Fibroblast of lung (primary cell): ENCODE measurements around the gene IMPACT. TPM values are rescaled to one million over a fixed set of nuclear protein-coding genes. Genes with fewer than 3 reads are reported as not detected.
A peak's percentile ranks its signal among the peaks of the same experiment; 100 is the strongest.

Source experiments
- DNase-seq, 2 donors: peaks; one replicate each; pipeline versions ENCODE4 v3.0.0 to v3.0.0-alpha.2; 2010; ENCODE audit warnings: low read depth in 2 of 2
- H2AFZ ChIP-seq: 2 replicates; pipeline ENCODE4 v1.5.1; 2012; ENCODE audit warnings: low read length, control low read depth, inconsistent platforms
- H3K27ac ChIP-seq: 2 replicates; pipeline ENCODE4 v1.5.1; 2011; ENCODE audit warnings: low read length, control low read depth; ENCODE audit not compliant: insufficient read depth
- H3K27me3 ChIP-seq: 2 replicates; pipeline ENCODE4 v1.5.1; 2011; ENCODE audit warnings: mild to moderate bottlenecking, low read length; ENCODE audit not compliant: control insufficient read depth, insufficient read depth
- H3K36me3 ChIP-seq: 2 replicates; pipeline ENCODE4 v1.5.1; 2011; ENCODE audit warnings: low read length; ENCODE audit not compliant: control insufficient read depth, insufficient read depth
- H3K4me1 ChIP-seq: 2 replicates; pipeline ENCODE4 v1.5.1; 2011; ENCODE audit warnings: low read length; ENCODE audit not compliant: control insufficient read depth, insufficient read depth; ENCODE audit errors: extremely low read depth
- H3K4me2 ChIP-seq: 2 replicates; pipeline ENCODE4 v1.5.1; 2011; ENCODE audit warnings: low read length, control low read depth; ENCODE audit not compliant: insufficient read depth; ENCODE audit errors: extremely low read depth
- H3K4me3 ChIP-seq, 4 experiments: fragments of 200-600 bp in 1 of 4; sonication (generic) in 1 of 4; replicated peaks in 1 of 4; 2 replicates each; pipeline ENCODE4 v1.5.1; 2011 to 2016; ENCODE audit warnings: low read length in 4 of 4, low read depth in 3 of 4, mild to moderate bottlenecking in 3 of 4, control low read depth in 2 of 4, inconsistent platforms in 1 of 4, mixed read lengths in 1 of 4; ENCODE audit not compliant: insufficient read depth in 1 of 4; ENCODE audit errors: control extremely low read depth in 1 of 4
- H3K79me2 ChIP-seq: 2 replicates; pipeline ENCODE4 v1.5.1; 2012; ENCODE audit warnings: mild to moderate bottlenecking, low read length, inconsistent platforms; ENCODE audit not compliant: control insufficient read depth, insufficient read depth
- H3K9ac ChIP-seq: 2 replicates; pipeline ENCODE4 v1.5.1; 2011; ENCODE audit warnings: mild to moderate bottlenecking, low read length, control low read depth; ENCODE audit not compliant: insufficient read depth
- H3K9me3 ChIP-seq: 2 replicates; pipeline ENCODE4 v1.5.1; 2012; ENCODE audit warnings: low read depth, low read length; ENCODE audit not compliant: control insufficient read depth, insufficient read depth
- H4K20me1 ChIP-seq: 2 replicates; pipeline ENCODE4 v1.5.1; 2011; ENCODE audit warnings: low read length; ENCODE audit not compliant: control insufficient read depth, insufficient read depth; ENCODE audit errors: extremely low read depth
- EZH2 ChIP-seq: IDR thresholded peaks from 2 replicates; pipeline ENCODE4 v1.5.1; 2012; ENCODE audit warnings: low read length, control low read depth, mild to moderate bottlenecking; ENCODE audit errors: missing control alignments
- polyA plus RNA-seq, 2 donors: library from polyadenylated mRNA; depleted of rRNA in 1 of 2; stranded (reverse) in 1 of 2; unstranded in 1 of 2; fragments of >200 nt; gene quantifications; 2 replicates each; pipeline ENCODE4 v1.2.1, GENCODE V29; 2011 to 2012; ENCODE audit warnings: missing spikeins in 1 of 2
- total RNA-seq: library from RNA; depleted of rRNA; stranded (reverse); fragments of >200 nt; gene quantifications from 2 replicates; pipeline ENCODE4 v1.2.1, GENCODE V29; 2014
- TF ChIP-seq, protein P1 (sequence below), 2 donors: IDR thresholded peaks in 1 of 2; conservative IDR thresholded peaks in 1 of 2; 1 replicate in 1 of 2; 2 replicates in 1 of 2; pipeline ENCODE4 v1.5.1; 2011 to 2012; ENCODE audit warnings: low read length in 2 of 2, control low read depth in 1 of 2, inconsistent platforms in 1 of 2, low read depth in 1 of 2, mild to moderate bottlenecking in 1 of 2

IMPACT gene
- total and polyA plus RNA-seq, 2 donors (not counting 1 experiment from before 2014, with no cell fraction given): 35.7 to 42.8 TPM

DNA sequence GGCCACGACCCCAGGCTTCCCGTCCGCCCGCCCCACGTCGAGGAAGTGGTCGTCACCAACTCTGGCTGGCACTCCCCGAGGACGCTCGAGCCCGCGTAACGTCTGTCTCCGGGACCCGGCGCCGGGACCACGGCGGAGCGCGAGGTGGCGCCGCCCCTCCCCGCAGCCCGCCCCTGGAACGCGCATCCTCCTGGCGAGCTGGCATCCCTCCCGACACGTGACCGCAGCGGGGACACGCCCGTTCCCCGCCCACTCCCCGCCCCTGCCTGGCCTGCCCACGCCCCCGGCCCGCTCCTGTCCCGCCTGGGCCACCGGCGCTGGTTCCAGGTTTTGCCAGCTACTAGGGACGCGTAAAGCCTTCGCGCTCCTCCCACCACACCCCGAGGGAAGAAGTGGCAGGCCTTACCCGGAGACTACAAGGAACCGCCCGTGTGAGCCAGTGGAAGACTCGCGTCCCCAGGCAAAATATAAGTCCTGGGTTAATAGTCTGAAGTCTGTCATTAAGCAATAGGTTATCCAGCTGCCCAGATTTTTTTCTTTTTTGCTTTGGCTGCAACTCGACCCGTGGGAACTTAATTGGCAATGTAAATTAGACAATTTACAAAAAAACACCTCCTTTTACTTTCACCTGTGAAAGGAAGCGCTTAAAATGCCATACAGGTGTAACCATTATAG is 28.6 kb upstream of the IMPACT start, which contains the start of gene OSBPL1A:
OSBPL1A (minus strand) TSS at position 131 of the 675 bp plus-strand sequence. CDS start 20,291 bp downstream, outside the sequence.
- H3K79me2 ChIP-seq: no peaks in the 10 kb centered on the region
- H3K27me3 ChIP-seq: no peaks in the 10 kb centered on the region
- no peaks in the 10 kb centered on the region for H3K36me3 ChIP-seq
- H3K4me3 ChIP-seq: peak within 1 kb of the TSS; percentile 81 to 93 (median 90)
- H3K9ac ChIP-seq: peak within 1 kb of the TSS; percentile 87
- peaks cover 3% of the 10 kb centered on the region for H3K4me1 ChIP-seq
- TF ChIP-seq, protein P1, sequence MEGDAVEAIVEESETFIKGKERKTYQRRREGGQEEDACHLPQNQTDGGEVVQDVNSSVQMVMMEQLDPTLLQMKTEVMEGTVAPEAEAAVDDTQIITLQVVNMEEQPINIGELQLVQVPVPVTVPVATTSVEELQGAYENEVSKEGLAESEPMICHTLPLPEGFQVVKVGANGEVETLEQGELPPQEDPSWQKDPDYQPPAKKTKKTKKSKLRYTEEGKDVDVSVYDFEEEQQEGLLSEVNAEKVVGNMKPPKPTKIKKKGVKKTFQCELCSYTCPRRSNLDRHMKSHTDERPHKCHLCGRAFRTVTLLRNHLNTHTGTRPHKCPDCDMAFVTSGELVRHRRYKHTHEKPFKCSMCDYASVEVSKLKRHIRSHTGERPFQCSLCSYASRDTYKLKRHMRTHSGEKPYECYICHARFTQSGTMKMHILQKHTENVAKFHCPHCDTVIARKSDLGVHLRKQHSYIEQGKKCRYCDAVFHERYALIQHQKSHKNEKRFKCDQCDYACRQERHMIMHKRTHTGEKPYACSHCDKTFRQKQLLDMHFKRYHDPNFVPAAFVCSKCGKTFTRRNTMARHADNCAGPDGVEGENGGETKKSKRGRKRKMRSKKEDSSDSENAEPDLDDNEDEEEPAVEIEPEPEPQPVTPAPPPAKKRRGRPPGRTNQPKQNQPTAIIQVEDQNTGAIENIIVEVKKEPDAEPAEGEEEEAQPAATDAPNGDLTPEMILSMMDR (conservative IDR thresholded peaks at IDR 0.05 in 1 of 2, IDR thresholded peaks at IDR 0.05 in 1 of 2; ENCODE audit: low read depth in 1 of 2, low read length in 2 of 2): no peak
- TF ChIP-seq EZH2: no peak
- H3K4me2 ChIP-seq: peak within 1 kb of the TSS; percentile 94
- no peaks in the 10 kb centered on the region for H3K9me3 ChIP-seq
- H2AFZ ChIP-seq: peak within 1 kb of the TSS; percentile 98
- H3K27ac ChIP-seq: peak within 1 kb of the TSS; percentile 88
- DNase-seq: peak; percentile 91
- no peaks in the 10 kb centered on the region for H4K20me1 ChIP-seq

DNA sequence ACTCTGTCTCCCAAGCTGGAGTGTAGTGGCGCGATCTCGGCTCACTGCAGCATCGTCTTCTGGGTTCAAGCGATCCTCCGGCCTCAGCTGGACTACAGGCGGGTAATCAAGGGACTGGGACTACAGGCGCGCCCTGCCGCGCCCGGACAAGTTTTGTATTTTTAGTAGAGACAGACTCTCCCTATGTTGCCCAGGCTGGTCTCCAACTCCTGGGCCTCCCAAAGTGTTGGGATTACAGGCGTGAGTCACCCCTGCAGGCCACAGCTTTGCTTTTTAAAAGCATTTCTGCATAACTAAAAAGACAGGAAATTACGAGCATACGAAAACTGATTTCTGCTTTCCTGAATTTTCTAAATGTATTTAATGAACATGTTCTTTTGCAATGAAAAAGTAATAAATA is 27.9 kb upstream of the IMPACT start:
- Histone ChIP-seq H3K4me3 (no peak overlapping the region), H2AFZ (no peak overlapping the region), H3K36me3 (no peaks in the 10 kb centered on the region)

GRCh38 chr18:24400587-24400986 is 25.9 kb upstream of the IMPACT start:
- no peak overlapping the region for H3K27ac ChIP-seq
- H2AFZ ChIP-seq: no peak overlapping the region
- no peak for TF ChIP-seq EZH2
- TF ChIP-seq, protein P1 (conservative IDR thresholded peaks at IDR 0.05 in 1 of 2, IDR thresholded peaks at IDR 0.05 in 1 of 2; ENCODE audit: low read depth in 1 of 2, low read length in 2 of 2): no peak
- H3K79me2 ChIP-seq: no peaks in the 10 kb centered on the region
- no peaks in the 10 kb centered on the region for H3K36me3 ChIP-seq
- H3K4me1 ChIP-seq: peaks cover 3% of the 10 kb centered on the region
- no peak overlapping the region for H3K4me2 ChIP-seq
- peak in 1 of 2 donors; percentile 18 for DNase-seq
- H3K9me3 ChIP-seq: no peaks in the 10 kb centered on the region
- no peak overlapping the region for H3K4me3 ChIP-seq
- no peak overlapping the region for H3K9ac ChIP-seq
- H3K27me3 ChIP-seq: peaks cover 2% of the 10 kb centered on the region
- no peaks in the 10 kb centered on the region for H4K20me1 ChIP-seq

More for the DNA sequence above, 27.9 kb upstream of the IMPACT start:
- Histone ChIP-seq H3K9me3 (no peaks in the 10 kb centered on the region), H3K9ac (no peak overlapping the region), H3K27ac (no peak overlapping the region), H3K4me2 (no peak overlapping the region), H3K4me1 (peaks cover 3% of the 10 kb centered on the region), H3K27me3 (no peaks in the 10 kb centered on the region), H4K20me1 (no peaks in the 10 kb centered on the region), H3K79me2 (no peaks in the 10 kb centered on the region)
- TF ChIP-seq, protein P1 (conservative IDR thresholded peaks at IDR 0.05 in 1 of 2, IDR thresholded peaks at IDR 0.05 in 1 of 2; ENCODE audit: low read depth in 1 of 2, low read length in 2 of 2): no peak
- no peak for TF ChIP-seq EZH2
- peak; percentile 29 to 68 for DNase-seq
